ENCODE data around the gene ZSWIM7.

DNA sequence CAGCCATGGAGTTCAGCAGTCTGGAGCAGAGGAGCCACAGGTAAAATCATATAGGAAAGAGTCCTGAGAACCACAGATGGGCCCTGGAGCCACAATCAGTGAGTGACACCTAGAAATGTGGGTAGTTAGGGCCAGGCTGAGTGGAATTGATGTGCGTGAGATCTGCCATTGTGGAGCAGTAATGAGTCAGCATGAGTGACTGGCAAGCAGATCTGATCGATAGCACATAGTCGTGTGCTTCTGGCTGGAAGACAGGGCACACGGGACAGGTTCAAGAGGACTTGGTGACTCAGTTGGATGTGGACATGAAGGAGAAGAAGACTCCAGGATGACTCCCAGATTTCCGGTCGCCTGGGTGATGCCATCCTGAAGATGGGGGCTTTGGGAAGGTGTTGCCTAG, 42.3 kb downstream of the ZSWIM7 start:
- TF ChIP-seq CTCF (IDR thresholded peaks at IDR 0.05; ENCODE audit: borderline replicate concordance, extremely low read depth, low read length, poor library complexity, severe bottlenecking) (no peak), EZH2 (IDR thresholded peaks at IDR 0.05; ENCODE audit: borderline replicate concordance, low read depth, low read length, severe bottlenecking) (no peak)
